HG03565 (cell line): Measurements from ENCODE around the gene FAP.

ENCODE experiments used
- ATAC-seq: cut with Tn5 transposase; IDR thresholded peaks from one replicate; pipeline ENCODE4 v1.9.1; 2021; ENCODE audit warnings: mild to moderate bottlenecking, moderate library complexity; ENCODE audit not compliant: unreplicated experiment

Gene FAP, protein sequence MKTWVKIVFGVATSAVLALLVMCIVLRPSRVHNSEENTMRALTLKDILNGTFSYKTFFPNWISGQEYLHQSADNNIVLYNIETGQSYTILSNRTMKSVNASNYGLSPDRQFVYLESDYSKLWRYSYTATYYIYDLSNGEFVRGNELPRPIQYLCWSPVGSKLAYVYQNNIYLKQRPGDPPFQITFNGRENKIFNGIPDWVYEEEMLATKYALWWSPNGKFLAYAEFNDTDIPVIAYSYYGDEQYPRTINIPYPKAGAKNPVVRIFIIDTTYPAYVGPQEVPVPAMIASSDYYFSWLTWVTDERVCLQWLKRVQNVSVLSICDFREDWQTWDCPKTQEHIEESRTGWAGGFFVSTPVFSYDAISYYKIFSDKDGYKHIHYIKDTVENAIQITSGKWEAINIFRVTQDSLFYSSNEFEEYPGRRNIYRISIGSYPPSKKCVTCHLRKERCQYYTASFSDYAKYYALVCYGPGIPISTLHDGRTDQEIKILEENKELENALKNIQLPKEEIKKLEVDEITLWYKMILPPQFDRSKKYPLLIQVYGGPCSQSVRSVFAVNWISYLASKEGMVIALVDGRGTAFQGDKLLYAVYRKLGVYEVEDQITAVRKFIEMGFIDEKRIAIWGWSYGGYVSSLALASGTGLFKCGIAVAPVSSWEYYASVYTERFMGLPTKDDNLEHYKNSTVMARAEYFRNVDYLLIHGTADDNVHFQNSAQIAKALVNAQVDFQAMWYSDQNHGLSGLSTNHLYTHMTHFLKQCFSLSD

DNA sequence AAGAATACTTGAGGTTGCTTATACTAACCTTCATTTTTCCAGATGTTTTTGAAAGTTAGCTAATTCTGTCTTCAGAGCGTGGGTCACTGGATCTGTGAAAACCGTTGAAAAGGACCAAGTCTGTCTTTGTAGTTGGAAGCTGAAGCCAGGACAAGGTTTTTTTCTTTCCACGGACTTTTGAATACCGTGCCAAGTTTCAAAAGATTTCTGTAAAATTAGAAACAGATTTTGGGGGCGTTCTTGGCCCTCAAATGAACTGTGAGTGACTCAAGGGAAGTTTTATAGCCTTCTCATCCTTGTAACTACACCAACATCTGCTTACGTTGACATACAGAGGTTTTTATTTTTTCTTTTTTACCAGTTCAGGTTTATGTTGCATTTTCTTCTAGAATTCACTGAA is at the start of gene FAP:
Gene FAP, minus strand, starts transcription at position 152 of the 400 bp plus-strand sequence. Its CDS starts 118 bp downstream, at position 34.
- no peak for ATAC-seq

DNA sequence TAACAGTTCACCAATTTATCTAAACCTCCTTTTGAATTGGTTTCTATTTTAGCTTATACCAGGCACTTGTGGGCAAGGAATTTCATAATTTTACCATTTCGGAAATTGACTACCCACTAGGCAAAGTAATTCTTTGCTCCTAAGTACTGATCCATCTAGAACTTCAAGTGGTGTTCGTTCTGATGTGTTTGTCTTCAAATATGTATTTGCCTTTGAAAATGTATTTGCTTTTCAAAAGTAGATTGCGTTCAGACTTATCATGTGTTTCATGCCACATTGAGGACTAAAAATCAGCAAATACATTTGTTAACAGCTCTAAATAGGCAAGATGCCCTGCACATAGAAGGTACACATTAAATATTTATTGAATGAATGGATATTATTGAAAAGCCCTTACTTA is 48.5 kb upstream of the FAP start:
- no peak for ATAC-seq

DNA sequence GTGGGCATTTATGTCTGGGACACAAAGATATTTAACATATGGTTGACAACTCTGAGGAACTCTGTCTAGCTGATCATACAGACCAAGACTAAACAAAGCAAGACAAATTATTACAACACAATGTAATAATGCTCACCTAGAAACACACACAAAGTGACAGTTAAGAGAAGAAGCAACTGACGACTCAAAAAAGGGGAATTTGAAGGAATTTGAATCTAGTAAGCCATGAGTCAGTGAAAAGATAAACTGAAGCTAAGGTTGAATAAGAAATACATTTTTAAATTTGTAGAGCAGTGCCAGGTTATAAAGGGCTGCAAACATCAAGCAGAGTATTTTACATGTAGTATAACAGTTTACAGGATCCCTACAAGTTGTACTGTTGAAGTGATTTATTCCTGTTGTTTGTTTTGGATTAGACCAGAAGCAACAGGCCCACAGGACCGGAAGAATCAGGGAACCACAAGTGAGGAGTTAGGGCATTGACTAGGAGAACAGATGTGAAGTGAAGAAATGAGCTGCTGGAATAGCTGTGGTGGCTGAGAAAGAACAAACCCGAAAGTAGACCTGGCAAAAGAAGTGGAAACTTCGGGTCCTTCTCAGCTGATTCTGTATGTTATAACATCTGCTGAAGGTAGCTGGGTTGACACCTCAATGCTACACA is 39.6 kb upstream of the FAP start:
- ATAC-seq: no peak

DNA sequence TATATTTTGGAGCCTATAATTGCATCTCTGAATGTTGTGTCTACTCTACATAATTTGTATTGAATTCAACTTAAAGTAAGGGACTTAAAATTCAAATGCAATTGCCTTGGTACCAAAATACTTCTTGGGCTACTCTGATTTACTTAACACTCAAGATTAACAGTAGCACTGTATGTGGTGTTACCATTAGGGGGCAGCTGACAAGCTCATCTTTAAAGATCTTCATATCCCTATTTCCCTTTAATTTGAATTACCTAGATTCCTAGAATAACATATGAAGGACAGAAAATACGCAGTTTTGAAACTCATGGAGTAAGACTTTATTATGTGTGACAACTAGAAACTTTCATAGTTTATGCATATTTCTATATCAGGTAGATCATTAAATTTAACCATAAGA is 37.4 kb upstream of the FAP start:
- no peak for ATAC-seq

DNA sequence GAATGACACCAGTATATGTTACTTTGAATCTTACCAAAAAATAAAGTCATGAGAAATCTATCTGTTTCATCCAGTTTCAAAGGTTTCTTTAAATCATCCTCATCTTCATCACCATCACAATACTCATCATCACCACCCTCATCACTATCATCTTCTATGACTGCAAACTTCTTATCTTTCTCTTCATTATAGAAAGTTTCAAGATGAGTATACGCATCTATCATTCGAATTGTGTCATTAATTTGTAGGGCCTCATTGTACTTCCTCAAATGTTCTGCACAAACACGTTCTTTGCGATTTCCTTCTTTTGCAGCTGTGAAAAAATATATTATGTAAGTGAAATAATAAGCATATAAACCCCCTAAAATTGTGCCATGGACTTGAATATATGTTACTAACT is 34.1 kb upstream of the FAP start:
- no peak for ATAC-seq

DNA sequence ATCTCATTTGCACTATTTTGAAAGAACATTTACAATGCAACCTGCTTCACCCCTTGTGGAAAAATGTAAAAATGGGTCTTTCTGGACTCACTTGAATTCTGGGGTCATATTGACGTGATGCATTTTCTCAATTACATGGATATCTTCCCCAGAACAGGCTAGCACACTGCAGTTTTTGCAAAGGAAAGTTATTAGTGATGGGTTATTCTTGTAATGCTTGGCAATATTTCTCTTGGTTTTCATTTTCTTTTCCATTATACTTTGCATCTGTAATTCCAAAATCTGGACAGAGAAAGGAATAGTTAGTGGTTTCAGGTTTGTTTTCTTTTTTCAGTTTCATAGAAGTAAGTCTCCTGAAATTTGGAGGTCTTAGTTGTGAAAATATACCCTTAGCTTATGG is 24.8 kb upstream of the FAP start:
- no peak for ATAC-seq

DNA sequence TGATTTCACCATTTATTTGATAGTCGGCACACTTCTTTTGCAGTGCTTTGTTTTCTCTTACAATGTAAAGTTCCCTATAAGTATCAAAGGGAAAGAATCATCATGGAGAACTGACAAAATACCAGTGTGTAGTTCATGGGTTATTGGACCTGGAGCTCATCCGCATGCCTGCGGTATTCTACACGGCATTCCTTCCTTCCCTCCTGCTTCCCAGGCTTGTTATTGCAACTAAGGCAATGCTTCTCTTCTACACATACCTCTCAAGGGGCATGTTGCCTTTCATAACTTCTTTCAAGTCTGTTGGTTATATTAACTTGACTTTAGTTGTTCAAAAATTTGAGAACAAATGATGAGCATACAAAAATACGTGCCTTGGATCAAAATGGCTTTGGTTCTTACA is 24.3 kb upstream of the FAP start:
- no peak for ATAC-seq

DNA sequence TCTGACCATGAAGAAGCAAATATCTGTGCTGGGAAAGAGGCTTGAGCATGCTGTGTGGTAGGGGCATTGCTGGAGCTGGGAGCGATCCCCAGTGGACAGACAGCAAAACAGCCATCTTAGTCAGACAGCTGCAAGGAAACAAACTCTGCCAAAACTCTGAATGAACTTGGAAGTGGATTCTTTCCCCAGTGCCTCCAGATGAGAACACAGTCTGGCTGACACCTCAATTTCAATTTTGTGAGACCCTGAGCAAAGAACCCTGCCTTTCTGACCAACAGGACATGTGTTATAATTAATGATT is 23.2 kb upstream of the FAP start:
- ATAC-seq: no peak

DNA sequence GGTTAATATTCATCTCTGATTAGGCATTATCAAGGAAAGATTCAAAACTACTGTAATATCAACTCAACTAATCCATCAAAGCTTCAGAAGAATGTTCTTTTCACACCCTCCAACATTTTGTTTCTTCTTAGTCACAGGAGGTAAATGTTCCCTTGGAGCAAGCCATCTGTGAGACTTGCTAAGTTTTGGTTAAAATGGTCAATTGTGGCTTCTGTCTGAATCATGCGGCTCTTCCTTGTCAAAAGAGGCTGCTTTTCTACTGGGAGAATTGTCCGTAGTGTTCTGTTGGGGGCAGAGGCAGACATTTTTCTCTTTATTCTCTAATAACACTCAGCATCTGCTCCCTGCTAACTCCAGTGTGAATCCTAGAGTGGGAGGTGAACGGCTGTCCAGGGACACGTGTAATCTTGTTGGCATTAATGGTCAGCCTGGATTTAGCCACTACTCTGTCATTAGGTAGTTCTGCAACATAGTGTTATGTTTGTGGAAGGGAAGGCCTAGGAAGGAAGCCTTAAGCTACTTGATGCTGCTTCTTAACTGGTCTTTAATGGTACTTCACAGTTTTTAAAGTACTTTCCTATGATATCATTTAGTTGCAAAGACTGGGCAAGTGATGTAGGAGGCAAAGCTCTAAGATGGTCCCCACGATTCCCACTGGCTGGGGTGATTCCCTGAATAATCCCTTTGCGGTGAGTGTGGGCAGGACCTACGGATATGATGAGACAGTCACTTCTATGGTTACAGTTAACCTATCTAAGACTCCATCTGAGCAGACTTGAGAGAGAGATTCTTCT is 22.6 kb upstream of the FAP start:
- no peak for ATAC-seq

DNA sequence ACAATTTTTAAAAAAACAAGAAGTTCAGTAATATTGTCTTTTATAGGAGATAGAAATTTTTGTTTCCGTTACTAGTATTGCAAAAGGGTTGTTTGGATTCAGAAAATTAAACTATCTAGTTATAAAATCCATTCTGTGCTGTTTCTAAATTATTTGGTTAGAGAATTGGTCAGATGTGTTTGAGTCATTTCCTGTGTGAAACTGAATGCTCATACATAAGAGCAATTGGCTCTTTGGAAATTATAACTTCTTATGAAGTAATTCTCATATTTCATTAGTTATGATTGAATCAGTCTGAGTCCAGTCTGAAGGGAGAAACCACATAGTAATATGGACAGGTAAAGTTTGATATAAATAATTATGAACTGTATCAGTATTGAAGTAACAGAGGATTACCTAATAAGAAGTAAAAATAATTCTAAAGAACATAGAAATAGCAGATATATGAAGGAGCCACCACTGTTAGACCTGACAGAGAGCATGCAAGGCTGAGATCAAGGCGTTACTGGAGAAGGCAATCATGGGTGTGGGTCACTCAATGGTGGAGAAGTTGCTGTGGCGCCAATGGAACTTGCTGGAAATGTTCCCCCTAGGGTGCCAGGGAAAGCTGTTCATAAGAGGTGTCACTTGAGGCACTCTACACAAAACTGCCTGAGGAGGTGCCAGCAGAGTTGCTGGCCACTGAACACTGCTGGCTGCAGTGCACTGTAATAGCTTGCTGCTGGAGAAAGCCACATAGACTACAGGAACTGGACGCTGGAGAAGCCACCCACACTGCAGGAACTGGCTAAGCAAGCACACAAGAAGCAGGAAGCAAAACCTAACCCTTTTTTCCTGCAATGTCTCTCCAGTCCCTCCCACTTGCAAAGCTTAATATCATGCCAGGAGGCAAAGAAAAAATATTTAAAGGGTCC is 18.0 kb upstream of the FAP start:
- ATAC-seq: peak; percentile 64

DNA sequence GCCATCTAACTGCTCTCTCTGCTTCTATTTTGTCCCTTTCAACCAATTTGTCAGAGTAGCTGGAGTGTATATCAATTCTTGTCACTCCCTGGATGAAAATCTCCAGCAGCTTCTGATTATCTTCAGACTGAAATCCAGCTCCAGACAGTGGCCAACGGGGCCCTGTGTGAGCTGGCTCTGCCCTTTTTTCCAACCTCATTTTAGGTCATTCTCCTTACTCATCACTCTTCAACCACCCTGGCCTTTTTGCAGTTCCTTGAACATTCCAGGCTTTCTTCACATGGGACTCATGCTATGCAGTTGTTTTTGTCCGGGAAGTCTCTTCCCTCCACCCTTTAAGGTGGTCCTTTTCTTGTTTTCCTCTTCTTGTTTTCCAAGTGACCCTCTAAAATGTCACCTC is 15.4 kb upstream of the FAP start:
- ATAC-seq: no peak

DNA sequence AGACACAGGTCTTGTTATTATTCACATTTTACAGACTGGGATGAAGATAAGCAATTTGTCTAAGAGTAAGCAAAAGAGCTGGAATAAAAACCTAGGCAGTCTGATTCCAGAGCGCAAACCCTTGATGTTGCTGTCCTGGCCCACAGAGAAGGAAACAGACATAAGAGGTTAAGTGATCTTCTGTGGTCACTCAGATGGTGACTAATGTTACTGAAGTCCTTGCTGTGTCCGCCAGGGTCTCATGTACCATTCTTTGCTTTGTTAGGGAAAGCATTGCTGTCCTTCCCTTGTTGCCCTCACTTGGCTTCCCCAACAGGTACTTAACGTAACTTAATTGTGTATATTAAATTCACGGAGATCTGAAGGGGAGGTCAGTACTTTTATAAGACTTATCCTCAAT is 14.9 kb upstream of the FAP start:
- no peak for ATAC-seq

DNA sequence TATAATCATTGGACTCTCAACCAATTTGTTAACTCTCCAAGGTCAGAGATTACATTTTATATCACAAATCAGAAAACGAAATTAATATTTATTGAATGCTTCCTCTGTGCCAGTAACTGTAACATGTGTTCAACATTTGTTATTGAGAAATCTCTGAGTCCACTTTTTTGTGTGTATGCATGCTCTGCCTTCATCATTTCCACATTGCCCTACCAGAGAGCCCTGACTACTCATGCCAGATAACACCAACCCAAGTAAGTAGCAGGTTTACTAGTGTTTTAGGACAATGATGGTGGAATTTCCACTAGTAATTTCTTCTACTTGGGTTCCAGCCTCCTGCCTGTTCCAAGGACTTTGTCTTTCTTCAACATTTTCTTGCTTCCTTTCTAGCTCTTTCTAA is 14.2 kb upstream of the FAP start:
- ATAC-seq: no peak

DNA sequence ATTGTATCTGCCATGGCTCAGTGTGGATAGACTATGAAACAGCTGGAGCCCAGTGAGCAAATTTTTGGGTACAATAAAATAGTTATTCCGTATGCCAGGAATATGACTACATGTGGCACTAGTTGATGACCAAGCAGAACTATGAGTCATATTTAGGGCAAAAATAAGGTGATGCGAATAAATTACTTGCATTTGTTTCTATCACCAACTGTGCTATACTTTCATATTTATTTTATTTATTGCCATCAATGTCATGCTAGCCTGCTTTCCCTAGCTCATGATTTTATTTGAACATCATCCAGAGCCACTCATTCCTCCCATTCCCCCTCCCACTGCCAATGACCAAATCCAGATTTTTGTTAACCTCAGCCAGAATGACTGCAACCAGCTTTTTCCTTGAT is 13.3 kb upstream of the FAP start:
- no peak for ATAC-seq

DNA sequence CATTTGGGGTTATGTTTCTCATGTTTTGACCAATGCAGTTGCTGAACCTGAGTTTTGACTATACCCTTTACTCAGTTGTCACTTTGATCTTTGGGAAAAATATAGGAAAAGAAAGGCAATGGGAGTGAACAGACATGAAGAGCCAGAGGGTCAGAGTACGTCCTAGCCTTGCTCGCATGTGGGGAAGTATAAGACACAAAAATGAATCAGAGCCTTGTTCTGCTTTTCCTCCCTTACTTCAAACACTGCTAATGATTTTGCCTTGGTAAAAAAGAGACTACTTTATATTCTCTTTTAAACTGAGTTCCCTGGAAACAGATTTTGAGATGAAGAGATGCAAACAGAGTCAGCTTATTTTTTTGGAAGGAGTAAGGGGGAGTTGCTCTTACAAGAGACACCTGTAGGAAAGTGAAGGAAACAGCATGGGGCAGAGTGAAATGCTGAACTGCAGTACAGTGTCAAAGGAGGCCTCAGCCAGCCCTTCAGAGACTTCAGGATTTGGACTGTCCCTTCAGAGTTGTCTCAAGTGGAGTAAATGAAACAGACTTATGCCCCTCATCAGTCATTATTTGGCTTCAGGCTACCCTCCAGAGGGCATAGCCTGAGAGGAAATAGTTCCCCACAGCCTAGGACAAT is 11.1 kb upstream of the FAP start:
- no peak for ATAC-seq

DNA sequence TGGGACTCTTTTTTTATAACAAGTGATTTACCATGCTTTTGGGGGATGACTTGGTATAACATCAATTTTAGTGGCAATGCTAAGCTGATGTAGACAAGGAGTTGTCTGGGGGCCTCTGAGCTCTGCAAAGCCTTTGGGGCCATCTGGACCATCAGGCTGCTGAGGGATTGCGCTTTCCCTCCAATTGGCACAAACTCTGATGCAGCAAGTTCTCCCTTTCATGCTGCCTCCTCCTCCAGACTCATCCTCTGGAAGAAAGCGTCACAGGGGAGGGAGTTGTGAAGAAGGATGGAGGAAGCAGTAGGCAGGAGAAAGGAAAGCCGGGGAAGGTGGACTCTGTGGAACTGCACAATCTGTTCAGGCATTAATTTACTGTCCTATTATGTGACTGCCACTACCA is 10.2 kb upstream of the FAP start:
- no peak for ATAC-seq

DNA sequence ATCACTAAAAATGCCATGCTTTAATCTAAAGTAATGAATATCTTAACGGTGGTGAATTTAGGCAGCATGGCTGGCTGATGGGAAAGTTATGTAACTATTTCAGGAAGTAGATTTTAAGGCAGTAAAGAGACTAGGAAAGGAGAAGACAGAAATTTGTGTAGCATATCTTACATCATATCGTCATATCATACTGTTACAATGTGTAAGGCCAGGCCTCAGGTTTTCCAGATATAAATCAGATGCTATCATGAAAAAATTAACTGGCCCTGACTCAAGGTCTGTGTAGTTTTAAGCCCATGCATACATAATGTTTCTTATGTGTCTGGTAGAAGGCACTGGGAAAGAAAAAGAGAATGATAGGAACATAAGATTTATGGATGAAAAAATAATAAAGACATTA is 8.9 kb upstream of the FAP start:
- ATAC-seq: no peak

DNA sequence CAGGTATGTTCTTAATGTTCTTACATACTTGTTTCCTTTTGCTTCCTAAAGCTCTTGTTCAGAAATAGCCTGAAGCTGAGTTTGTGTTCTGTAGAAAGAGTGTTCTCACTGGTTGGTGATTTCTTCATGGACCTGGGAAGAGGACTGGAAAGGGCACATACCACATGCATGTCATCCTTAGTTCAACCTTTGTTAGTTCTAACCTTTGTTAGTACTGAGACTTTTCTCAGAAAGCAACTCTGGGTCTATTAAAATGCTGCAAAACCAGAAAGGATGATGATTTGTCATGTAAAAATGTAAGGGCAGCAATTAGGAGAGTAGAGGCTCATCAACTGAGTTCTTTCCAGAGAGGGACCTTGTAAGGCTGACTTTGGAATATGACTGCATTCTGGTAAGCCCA is 2.5 kb upstream of the FAP start:
- ATAC-seq: no peak

DNA sequence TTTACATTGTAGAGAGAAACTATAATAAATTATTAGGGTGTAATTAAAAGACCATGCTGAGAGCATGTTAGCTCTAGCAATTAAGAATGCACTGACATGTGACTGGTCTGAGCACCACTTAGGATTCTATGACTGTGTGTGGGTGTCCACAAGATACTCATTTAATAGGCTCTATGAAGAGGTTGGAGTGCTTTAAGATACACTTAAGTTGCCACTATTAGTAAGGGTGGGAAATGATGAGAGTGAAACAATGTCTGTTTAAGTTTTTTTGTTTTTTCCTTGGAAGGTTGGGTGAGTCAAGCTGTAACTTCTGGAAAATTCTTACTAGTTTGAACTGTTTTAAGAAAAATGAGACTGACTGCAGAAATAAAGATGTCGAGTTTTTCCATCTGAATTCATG is 1.8 kb upstream of the FAP start:
- no peak for ATAC-seq

DNA sequence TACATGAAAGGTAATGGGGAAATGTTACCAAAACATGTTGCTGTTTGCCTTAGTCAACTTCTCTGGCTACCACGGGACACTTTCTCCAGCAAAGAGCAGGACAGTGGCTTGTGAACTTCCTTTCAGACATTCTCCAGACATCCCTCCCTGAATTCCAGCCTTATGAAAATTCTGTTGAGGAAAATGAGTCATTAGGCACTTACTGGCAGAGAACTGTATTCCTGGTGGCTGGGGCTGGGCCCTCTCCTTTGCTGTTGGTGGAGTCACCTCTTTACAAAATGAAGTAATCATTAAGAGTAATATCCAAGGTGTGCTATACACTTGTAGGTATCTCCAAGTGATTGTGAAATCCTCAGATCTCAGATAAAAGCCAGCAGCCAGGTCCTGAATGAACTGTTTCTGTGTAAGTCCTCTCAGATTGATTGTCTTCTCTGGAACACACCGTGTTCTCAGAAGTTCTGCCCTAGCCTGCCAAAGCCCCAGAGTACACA is 1.3 kb upstream of the FAP start:
- ATAC-seq: no peak
